ENCODE data around the gene TXNIP. TPM values are rescaled to one million over a fixed set of nuclear protein-coding genes. Genes with fewer than 3 reads are reported as not detected.

Gene TXNIP
- total RNA-seq, 3 donors from 2014 or later (not counting 1 experiment from before 2014, with no cell fraction given), result 984 to 1,724 (median 1,422) TPM

DNA sequence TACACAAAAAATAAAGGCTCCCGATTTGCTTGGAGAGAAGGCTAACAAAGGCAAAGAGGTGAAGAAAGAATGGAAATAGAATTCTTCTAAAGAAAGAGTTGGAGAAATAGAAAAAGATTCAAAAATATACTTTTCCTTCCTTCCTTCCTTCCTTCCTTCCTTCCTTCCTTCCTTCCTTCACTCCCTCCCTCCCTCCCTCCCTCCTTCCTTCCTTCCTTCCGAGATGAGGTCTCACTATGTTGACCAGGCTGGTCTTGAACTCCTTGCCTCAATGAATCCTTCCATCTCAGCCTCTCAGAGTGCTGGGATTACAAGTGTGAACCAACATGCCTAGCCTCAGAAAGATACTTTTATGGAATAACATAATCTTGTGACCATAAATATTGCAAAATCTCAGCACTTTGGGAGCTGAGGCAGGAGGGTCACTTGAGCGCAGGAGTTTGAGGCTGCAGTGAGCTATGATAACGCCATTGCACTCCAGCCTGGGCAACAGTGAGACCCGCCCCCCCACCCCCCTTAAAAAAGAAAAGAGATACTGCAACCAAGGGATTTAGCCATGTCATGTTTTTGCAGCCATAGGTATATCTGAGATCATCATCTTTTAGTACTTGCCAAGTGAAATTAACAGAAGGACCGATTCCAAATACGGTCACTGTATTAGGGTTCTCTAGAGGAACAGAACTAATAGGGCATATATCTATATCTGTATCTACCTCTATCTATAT lies 26.2 kb upstream of the TXNIP start:
- H3K27me3 ChIP-seq (ENCODE audit: control insufficient read depth, insufficient read depth, low read length), result peaks cover 23% of the 10 kb centered on the region
- Mint-ChIP-seq H3K27ac (no peak overlapping the region), H3K36me3 (no peaks in the 10 kb centered on the region), H3K4me3 (no peak overlapping the region), H3K4me1 (no peaks in the 10 kb centered on the region), H3K27me3 (ENCODE audit: low read depth in 2 of 2) (peaks cover 42 to 44% of the 10 kb centered on the region in 2 donors), H3K9me3 (no peaks in the 10 kb centered on the region)
- intact Hi-C loops (cut with micrococcal nuclease), result no loop called here
- no peak for TF ChIP-seq CTCF (IDR thresholded peaks at IDR 0.05)
- H3K36me3 ChIP-seq (ENCODE audit: control insufficient read depth, insufficient read depth, low read length), result no peaks in the 10 kb centered on the region
- WGBS (ENCODE audit: insufficient coverage), result 85% methylated on average over 3 of the region's 7 CpGs
- H3K9me3 ChIP-seq (ENCODE audit: control insufficient read depth, insufficient read depth, low read length), result no peaks in the 10 kb centered on the region
- no peak for DNase-seq
- no peak for ATAC-seq
- H3K4me3 ChIP-seq (ENCODE audit: low read length), result no peak overlapping the region
- no peak overlapping the region for H3K27ac ChIP-seq (ENCODE audit: low read length)
- peaks cover 4% of the 10 kb centered on the region for H3K4me1 ChIP-seq (ENCODE audit: control insufficient read depth, insufficient read depth, low read length)

DNA sequence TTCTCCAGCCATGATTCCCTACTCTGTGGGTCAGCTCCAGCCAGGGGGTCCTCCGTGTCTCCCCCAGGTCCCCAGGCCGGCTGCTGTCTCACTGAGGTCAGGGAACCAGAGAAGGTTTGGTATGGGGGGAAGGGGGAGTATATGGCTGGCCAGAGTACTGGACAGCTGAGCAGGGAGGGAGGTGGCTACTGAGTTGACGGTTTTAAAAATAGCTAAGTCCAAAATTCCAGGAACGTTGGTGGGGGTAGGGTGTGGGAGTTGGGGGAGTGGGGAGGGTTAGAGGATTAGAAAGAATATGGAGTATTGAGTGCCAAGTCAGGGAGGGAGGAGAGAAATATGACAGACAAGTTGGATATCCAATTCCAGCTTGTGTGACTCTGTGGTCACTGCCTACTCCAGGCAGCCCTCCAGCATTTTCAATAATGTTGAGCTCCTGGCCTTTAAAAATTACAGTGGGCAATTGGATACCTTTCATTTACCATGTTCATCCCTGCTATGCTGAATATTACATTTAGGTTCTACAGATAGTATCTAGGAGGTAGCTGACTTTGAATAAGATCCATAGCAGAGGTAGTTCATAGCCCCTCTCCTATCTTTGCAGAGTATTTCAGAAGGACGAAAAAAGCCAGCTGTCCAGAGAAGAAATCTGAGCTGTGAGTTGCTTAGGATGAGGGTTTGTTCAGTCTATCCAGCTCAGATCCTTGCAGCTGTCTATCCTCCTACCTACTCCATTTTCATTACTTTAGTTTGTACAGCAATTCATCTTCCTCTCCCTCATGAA lies 25.4 kb upstream of the TXNIP start, which contains the start of gene HJV:
Gene HJV, minus strand, starts transcription at position 114 of the 781 bp plus-strand sequence. CDS start 1,504 bp downstream, outside the sequence.
- H3K36me3 ChIP-seq (ENCODE audit: control insufficient read depth, insufficient read depth, low read length), result no peaks in the 10 kb centered on the region
- Mint-ChIP-seq H3K4me1 (no peaks in the 10 kb centered on the region), H3K27ac (no peak within 1 kb of the TSS), H3K4me3 (no peak within 1 kb of the TSS), H3K9me3 (no peaks in the 10 kb centered on the region), H3K36me3 (no peaks in the 10 kb centered on the region), H3K27me3 (ENCODE audit: low read depth in 2 of 2) (peaks cover 43 to 52% of the 10 kb centered on the region in 2 donors)
- ATAC-seq (no peak), DNase-seq (no peak)
- 93% methylated on average over 4 of the region's 5 CpGs for WGBS (ENCODE audit: insufficient coverage)
- peaks cover 4% of the 10 kb centered on the region for H3K4me1 ChIP-seq (ENCODE audit: control insufficient read depth, insufficient read depth, low read length)
- H3K27me3 ChIP-seq (ENCODE audit: control insufficient read depth, insufficient read depth, low read length), result peaks cover 23% of the 10 kb centered on the region
- H3K9me3 ChIP-seq (ENCODE audit: control insufficient read depth, insufficient read depth, low read length), result no peaks in the 10 kb centered on the region
- intact Hi-C loops (cut with micrococcal nuclease), result no loop called here
- TF ChIP-seq CTCF (IDR thresholded peaks at IDR 0.05), result no peak
- H3K27ac ChIP-seq (ENCODE audit: low read length), result no peak within 1 kb of the TSS
- no peak within 1 kb of the TSS for H3K4me3 ChIP-seq (ENCODE audit: low read length)

DNA sequence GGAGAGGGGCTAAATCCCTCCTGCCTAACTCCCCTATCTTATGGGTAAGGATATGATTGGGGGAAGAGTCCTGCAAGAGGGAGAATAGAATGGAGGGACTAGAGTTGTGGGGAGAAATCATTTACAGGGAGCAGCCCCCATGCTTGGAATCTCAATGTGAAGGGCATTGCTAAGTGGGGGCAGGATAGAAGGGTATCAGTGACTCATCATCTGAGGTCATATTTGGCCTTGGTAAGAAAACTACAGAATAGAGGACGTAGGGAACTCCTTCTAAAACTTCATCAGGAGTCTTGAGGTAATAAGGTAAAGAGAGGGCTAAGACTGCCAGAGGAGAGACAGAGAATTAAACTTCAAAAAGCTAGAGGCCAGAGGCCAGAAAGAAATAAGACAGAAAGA lies 24.7 kb upstream of the TXNIP start:
- Mint-ChIP-seq H3K4me1 (no peaks in the 10 kb centered on the region), H3K27me3 (ENCODE audit: low read depth in 2 of 2) (peaks cover 41 to 54% of the 10 kb centered on the region in 2 donors), H3K9me3 (no peaks in the 10 kb centered on the region), H3K27ac (no peak overlapping the region), H3K4me3 (no peak overlapping the region), H3K36me3 (no peaks in the 10 kb centered on the region)
- Histone ChIP-seq H3K4me1 (ENCODE audit: control insufficient read depth, insufficient read depth, low read length) (peaks cover 4% of the 10 kb centered on the region), H3K36me3 (ENCODE audit: control insufficient read depth, insufficient read depth, low read length) (no peaks in the 10 kb centered on the region), H3K4me3 (ENCODE audit: low read length) (no peak overlapping the region), H3K27ac (ENCODE audit: low read length) (no peak overlapping the region), H3K27me3 (ENCODE audit: control insufficient read depth, insufficient read depth, low read length) (peaks cover 23% of the 10 kb centered on the region), H3K9me3 (ENCODE audit: control insufficient read depth, insufficient read depth, low read length) (no peaks in the 10 kb centered on the region)
- no peak for TF ChIP-seq CTCF (IDR thresholded peaks at IDR 0.05)
- 71% methylated on average over 1 of the region's 1 CpG for WGBS (ENCODE audit: insufficient coverage)
- no peak for ATAC-seq
- no peak for DNase-seq
- intact Hi-C loops (cut with micrococcal nuclease), result no loop called here

All from natural killer cell (primary cell).